ENCODE data around the gene B4GALNT3.
"Not testable (repeated sequence)": the region's sequence is repeated elsewhere in the genome, so short reads cannot be mapped to it uniquely, and the experiment has no call there.

The B4GALNT3 gene

DNA sequence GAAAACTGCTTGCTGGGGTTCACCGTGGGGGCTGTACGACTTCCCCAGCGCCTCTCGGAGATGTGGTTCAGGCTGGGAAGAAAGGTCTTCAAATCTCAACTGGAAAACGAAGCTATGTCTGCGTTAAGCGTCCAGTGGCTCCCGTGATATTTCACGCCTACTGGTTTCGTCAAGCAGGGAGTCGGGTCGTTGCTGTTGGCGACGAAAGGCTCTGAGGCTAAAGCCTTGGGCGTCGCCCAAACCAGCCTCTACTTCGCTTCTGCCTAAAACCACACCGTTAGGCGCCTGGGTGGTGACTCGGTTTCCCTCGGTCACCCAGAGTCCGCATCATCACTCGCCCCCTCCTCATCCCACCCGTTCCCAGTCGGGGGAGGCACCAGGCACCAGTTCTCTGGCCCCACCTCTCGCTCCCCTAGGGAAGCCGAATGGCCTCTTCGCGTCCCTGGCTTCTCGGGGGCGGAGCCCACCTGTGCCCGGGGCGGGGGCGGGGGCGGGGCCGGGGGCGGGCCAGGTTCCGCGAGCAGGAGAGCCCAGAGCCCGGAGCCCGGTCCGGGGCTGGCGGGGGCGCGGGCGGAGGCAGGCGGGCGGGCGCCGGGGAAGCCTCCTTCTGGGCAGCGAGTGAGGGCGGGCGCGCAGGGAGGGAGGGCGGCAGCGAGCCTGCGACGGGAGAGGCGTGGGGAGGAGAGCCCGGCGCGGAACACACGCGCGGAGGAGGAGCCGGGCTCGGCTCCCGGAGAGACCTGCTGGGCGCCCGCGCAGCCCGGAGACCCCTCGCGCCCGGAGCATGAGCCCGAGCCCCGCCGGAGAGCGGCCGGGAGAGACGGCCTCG is at the start of gene B4GALNT3:
TSS of gene B4GALNT3 (plus strand) at position 510 of the 829 bp plus-strand sequence. CDS start 438 bp downstream, outside the sequence.
- in situ Hi-C loops (cut with HindIII; ENCODE audit: low pct_ligation_motif_present, low pct_unique_long_range_greater_than_20kb, low sequenced_read_pairs), result no loop called here
- peak; percentile 19 for DNase-seq

GRCh38 chr12:414859-415258 is 44.9 kb upstream of the B4GALNT3 start:
- no peak for DNase-seq
- in situ Hi-C loops (cut with HindIII; ENCODE audit: low pct_ligation_motif_present, low pct_unique_long_range_greater_than_20kb, low sequenced_read_pairs), result no loop called here

- in situ Hi-C loops (cut with HindIII; ENCODE audit: low pct_ligation_motif_present, low pct_unique_long_range_greater_than_20kb, low sequenced_read_pairs), result no loop called here
- no peak for DNase-seq
Measured at GRCh38 chr12:418432-418831, 41.3 kb upstream of the B4GALNT3 start.

- in situ Hi-C loops (cut with HindIII; ENCODE audit: low pct_ligation_motif_present, low pct_unique_long_range_greater_than_20kb, low sequenced_read_pairs), result no loop called here
- DNase-seq, result no peak
Measured at GRCh38 chr12:422526-422925, 37.2 kb upstream of the B4GALNT3 start.

DNA sequence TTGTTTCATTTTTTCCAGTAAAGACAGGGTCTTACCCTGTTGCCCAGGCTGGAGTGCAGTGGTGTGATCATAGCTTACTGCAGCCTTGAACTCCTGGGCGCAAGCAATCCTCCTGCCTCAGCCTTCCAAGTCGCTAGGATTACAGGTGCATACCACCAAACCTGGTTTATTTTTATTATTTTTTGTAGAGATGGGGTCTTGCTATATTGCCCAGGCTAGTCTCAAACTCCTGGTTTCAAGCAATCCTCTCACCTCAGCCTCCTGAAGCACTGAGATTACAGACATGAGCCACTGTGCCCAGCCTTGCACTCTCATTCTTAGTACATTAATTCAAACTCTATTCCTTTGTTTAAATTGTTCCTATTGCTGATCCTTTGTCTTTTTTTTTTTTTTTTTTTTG is 24.0 kb upstream of the B4GALNT3 start:
- not testable (repeated sequence) for DNase-seq
- in situ Hi-C loops (cut with HindIII; ENCODE audit: low pct_ligation_motif_present, low pct_unique_long_range_greater_than_20kb, low sequenced_read_pairs), result loop anchor here (10.0 kb wide), 1 partner anchor 99 kb away; no protein-coding TSS in a partner anchor

DNA sequence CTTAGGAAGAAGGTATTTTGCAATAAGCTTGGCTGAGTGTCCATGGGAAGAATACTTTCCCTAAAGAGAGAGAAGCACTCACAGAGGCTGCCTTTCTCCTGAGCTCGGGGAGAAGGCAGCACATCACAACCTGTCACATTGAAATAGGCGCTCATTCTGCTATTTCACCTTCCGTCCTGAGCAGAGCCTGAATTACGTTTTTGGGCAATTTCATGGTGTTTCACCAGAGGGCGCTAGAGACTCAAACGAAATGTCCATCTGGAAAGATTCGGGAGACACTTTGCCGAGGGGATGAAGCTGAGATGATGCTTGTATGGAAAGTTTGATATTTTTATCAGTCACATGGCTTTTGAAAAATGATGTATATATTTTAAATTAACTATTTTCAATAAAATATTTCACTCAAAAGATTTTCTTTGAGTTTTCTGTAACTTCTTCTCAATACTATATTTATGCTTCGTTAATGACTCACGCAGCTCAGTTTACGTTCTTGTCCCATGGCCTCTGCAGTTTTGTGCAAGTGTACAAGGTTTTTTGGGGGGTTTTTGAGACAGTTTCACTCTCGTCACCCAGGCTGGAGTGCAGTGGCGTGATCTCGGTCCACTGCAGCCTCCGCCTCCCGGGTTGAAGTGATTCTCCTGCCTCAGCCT is 17.4 kb upstream of the B4GALNT3 start:
- peak; percentile 62 for DNase-seq
- in situ Hi-C loops (cut with HindIII; ENCODE audit: low pct_ligation_motif_present, low pct_unique_long_range_greater_than_20kb, low sequenced_read_pairs), result no loop called here

GRCh38 chr12:447141-447540 is 12.6 kb upstream of the B4GALNT3 start:
- in situ Hi-C loops (cut with HindIII; ENCODE audit: low pct_ligation_motif_present, low pct_unique_long_range_greater_than_20kb, low sequenced_read_pairs), result no loop called here

GRCh38 chr12:449203-449602 is 10.5 kb upstream of the B4GALNT3 start:
- in situ Hi-C loops (cut with HindIII; ENCODE audit: low pct_ligation_motif_present, low pct_unique_long_range_greater_than_20kb, low sequenced_read_pairs), result no loop called here
- DNase-seq, result no peak

More at GRCh38 chr12:447141-447540, 12.6 kb upstream of the B4GALNT3 start:
- no peak for DNase-seq

GRCh38 chr12:450438-450837 is 9.3 kb upstream of the B4GALNT3 start:
- no peak for DNase-seq
- in situ Hi-C loops (cut with HindIII; ENCODE audit: low pct_ligation_motif_present, low pct_unique_long_range_greater_than_20kb, low sequenced_read_pairs), result no loop called here

- DNase-seq, result no peak
- in situ Hi-C loops (cut with HindIII; ENCODE audit: low pct_ligation_motif_present, low pct_unique_long_range_greater_than_20kb, low sequenced_read_pairs), result no loop called here
Measured at GRCh38 chr12:452667-453210, 7.0 kb upstream of the B4GALNT3 start.

GRCh38 chr12:454833-455232 is 4.9 kb upstream of the B4GALNT3 start:
- no peak for DNase-seq
- in situ Hi-C loops (cut with HindIII; ENCODE audit: low pct_ligation_motif_present, low pct_unique_long_range_greater_than_20kb, low sequenced_read_pairs), result no loop called here

DNA sequence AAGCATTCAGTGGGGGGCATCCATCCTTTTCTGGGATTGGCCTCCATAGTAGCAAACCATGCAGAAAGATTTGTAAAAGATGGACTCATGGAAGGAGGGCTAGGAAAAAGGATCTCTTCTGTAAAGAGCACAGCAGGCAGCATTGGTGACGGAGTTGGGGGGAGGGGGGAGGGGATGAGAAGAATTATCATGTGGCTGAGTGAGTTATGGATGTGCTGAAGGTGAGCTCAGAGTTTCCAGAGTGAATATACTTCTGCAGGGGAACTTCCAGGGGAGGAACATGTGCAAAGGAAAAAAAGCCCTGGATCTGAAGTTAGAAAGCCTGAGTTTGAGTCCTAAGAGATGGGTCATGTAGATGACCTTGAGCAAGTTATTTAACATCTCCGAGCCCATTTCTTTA is 3.9 kb upstream of the B4GALNT3 start:
- in situ Hi-C loops (cut with HindIII; ENCODE audit: low pct_ligation_motif_present, low pct_unique_long_range_greater_than_20kb, low sequenced_read_pairs), result no loop called here
- DNase-seq, result no peak

DNA sequence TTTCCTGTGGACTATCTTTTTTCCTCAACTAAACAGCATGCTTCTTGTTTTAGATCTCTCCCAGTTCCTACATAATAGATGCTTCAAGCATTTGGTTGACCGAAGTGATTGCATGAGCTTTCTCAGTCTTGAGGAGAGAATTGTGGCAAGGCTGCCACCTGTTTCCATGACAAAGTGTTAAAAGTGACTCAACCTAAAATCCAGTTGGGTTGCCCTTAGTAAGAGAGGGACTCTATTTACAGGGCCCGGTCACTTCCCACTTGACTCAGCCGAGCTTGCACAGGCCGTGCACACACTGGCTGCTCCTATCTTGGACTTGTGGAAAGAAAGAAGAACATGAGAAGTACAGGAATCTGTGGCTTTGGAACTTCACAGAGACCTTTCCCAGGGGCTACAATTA is 2.1 kb upstream of the B4GALNT3 start:
- no peak for DNase-seq
- in situ Hi-C loops (cut with HindIII; ENCODE audit: low pct_ligation_motif_present, low pct_unique_long_range_greater_than_20kb, low sequenced_read_pairs), result no loop called here

- DNase-seq, result no peak
- in situ Hi-C loops (cut with HindIII; ENCODE audit: low pct_ligation_motif_present, low pct_unique_long_range_greater_than_20kb, low sequenced_read_pairs), result no loop called here
Measured at GRCh38 chr12:459050-459429, 699 bp upstream of the B4GALNT3 start.

- DNase-seq, result no peak
- in situ Hi-C loops (cut with HindIII; ENCODE audit: low pct_ligation_motif_present, low pct_unique_long_range_greater_than_20kb, low sequenced_read_pairs), result no loop called here
Measured at GRCh38 chr12:460261-461230, 807 bp downstream of the B4GALNT3 start.

GRCh38 chr12:461425-461824 is 1.7 kb downstream of the B4GALNT3 start:
- in situ Hi-C loops (cut with HindIII; ENCODE audit: low pct_ligation_motif_present, low pct_unique_long_range_greater_than_20kb, low sequenced_read_pairs), result no loop called here
- DNase-seq, result no peak

DNA sequence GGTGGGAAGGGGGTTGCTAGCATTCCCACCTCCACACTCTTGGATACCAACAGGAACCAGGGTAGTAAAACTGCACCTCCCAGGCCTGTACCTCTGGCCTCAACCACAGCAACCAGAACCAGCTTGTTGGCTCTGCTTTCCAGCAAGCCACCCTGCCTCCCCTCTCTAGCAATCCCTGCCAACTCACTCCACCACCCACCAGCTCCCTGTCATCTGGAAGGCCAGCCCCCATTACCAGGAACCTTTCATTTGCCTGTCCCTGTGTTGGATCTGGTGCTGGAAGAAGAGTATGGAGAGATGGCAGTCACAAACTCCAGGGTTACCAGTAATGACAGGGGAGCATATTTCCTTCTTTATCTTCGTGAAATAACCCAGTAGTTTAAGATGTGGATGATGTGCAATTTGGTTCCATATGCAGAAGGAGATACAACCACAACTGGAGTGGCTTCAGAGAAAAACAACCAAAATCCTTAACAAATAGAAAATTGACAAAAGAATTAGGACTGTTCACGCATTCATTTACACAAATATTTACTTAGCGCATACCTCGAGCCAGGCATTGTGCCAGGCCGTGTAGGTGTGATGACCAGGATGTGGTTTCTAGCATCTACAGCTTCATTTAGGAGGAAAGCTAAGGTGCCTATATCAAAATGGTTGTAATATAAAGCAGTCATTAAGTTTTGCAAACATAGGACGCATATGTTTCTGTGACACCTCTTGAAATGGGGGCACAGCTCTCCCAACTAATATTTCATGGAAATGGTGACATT is 3.4 kb downstream of the B4GALNT3 start:
- DNase-seq, result no peak
- in situ Hi-C loops (cut with HindIII; ENCODE audit: low pct_ligation_motif_present, low pct_unique_long_range_greater_than_20kb, low sequenced_read_pairs), result no loop called here
